HG03460 (cell line): ENCODE results near the gene MYOT.

Experiments
- ATAC-seq: cut with Tn5 transposase; IDR thresholded peaks from one replicate; pipeline ENCODE4 v1.9.1; 2021; ENCODE audit not compliant: unreplicated experiment

MYOT gene, protein sequence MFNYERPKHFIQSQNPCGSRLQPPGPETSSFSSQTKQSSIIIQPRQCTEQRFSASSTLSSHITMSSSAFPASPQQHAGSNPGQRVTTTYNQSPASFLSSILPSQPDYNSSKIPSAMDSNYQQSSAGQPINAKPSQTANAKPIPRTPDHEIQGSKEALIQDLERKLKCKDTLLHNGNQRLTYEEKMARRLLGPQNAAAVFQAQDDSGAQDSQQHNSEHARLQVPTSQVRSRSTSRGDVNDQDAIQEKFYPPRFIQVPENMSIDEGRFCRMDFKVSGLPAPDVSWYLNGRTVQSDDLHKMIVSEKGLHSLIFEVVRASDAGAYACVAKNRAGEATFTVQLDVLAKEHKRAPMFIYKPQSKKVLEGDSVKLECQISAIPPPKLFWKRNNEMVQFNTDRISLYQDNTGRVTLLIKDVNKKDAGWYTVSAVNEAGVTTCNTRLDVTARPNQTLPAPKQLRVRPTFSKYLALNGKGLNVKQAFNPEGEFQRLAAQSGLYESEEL

DNA sequence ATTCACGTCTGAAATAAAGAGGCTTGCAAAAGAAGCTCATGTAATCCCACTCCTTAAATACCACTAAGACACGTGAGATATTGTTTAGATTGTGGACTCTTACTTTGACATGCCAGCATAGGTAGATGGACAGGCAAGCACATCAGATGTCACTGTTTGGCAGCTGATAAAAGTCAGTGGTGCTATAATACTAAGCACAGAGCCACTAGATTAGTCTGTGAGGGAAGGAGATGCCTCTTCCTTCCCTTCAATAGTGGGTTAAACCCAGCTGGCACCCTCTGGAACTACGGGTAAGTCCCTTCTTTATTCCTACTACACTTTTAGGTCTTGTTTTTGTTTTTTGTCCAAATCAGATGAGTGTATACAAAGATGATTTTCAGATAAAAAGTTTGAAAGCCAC lies at the start of gene MYOT:
TSS of gene MYOT (plus strand) at position 197 of the 400 bp plus-strand sequence. CDS start 2,792 bp downstream, outside the sequence.
- no peak for ATAC-seq

DNA sequence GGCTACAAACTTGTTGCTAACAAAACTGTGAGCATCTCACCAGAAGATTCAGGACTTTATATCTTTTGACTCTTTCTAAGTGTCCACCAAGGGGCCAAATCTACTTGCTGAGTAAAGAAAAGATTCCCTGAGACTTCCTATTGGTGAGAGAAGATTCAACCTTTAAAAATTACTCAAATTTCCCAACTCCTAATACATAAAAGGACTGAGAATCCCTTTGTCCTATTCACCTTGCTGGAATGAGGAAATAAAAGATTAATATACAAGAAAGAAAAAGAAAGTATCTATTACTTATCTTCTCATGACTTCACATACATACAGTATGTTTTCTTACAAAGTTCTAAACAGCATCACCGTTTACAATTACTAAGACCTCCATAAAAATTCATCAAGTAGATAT lies 47.9 kb upstream of the MYOT start:
- no peak for ATAC-seq

DNA sequence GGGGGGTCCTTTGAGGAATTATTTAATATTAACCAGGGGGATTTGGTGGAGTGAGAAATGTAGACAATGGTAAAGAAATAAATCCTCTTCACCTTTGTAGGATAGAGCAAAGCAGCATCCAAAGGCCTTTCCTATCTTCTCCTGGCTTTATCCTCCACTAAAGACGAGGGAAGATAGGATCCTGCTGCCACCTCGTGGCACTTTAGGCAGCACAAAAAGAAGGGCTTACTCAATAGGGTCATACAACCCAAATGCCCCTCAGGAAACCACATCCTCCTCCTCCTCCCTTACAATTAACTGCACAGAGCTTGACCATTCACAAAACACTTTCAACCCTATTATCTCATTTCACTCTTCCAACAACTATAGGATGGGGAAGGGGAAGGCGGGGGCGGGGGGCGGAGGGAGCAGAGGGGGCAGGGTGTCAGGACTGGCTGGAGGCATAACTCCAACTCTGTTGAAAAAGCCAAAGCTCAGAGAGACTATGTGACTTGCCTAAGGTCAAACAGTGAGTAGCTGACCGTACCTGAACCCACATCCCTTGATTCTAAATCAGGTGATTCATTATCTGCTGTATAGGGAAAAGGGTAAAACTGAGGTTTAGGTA lies 45.4 kb upstream of the MYOT start:
- no peak for ATAC-seq

DNA sequence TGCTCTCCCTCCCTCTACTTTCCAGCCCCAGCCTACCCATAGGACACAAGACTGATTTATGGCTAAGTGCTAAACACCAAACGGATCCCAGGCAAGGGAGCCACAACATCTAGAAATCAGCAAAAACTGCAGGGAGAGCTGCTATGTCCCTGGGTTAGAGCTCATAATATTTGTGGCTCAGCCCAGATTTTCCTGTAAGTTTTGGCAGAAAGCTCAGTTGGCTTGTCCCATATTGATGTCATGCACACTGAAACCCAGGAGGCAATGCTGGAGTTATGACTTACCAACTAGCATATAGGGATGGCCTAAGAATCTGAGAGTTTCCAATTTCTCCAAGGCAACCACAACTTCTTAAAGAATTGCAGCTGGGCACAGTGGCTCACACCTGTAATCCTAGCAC lies 44.7 kb upstream of the MYOT start:
- ATAC-seq: no peak

DNA sequence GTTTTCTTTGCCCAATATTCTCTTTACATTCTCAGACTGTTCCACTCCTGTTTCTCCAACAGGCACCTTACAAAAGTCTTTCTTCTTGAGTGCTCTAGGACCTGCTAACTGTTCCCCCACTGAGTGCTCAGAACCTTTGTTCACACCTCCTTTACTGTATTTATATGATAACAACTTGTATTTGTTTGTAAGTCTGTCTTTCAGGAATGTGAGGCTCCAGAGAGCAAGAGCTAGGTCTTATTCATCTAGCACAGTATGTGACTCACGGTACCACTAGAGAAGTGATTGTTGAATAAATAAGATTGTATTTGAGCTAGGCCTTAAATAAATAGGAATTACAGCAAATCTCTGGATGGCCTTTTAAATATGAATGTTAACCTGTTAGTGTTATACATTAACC lies 42.5 kb upstream of the MYOT start:
- no peak for ATAC-seq

DNA sequence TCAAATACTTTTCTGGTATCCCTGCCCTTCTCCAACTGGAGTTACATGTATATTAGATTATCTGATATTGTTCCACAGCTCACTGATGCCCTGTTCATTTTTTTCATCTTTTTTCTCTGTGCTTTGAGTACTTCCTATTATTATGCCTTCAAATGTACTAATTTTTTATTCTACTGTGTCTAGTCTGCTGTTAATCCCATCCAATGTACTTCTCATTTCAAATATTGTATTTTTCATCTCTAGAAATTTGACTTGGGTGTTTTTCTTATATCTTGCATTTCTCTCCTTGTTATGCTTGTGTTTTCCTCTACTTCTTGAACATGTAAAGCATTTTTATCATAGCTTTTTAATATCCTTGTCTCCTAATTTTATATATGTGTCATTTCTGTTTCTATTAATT lies 41.6 kb upstream of the MYOT start:
- no peak for ATAC-seq

DNA sequence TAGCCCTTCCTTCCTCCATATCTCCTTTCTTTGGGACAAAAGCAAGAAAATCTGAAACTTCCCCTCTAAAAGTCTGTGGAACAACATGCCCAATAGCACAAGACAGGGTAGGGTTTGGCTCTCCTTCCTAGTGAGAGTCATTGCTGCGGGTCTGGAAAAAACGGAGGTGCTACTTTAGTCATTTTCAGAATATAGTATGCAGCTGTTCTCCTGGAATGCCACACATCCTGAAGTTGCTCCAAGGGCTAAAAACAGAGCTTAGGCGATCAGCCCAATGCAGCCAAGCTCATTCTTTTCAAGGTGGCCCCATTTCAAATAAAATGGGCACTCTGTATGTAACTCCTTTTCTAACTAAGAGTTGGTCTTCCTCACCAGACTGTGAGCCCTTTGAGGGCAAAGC lies 39.5 kb upstream of the MYOT start:
- ATAC-seq: no peak

DNA sequence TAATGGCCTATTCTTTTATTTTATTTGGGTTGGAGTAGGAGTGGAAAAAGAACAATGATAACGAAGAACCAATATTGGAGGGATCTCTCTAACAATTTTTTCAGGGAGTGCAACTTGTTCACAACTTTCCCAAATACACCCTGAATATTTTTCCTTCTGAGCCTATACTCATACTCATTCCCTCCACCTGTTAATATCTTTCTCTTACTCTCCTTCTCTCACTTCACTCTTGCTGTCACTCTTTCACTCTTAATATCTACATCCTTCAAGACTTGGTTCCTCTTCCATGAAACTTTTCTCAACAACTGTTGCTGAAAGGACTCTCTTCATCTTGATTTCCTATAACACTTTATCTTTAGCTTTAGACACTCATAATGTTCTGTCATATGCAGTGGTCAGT lies 39.0 kb upstream of the MYOT start:
- no peak for ATAC-seq

DNA sequence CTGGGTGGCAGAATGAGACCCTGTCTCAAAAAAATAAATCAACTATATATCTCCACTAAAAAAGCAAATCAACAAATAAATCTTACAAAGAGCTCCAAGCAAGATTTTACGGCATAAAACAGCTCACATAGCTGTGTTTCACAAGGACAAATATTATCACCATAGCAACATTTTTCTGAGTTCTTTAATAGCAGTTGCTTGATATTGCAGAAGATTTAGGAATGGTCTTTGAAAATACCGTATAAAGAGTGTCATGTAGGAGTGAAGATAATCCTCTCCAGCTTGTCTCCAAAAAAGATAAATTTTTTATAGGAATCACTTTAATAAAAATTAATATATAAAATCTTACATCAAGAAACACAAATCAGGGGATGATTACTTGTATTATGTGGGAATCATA lies 36.6 kb upstream of the MYOT start:
- no peak for ATAC-seq

DNA sequence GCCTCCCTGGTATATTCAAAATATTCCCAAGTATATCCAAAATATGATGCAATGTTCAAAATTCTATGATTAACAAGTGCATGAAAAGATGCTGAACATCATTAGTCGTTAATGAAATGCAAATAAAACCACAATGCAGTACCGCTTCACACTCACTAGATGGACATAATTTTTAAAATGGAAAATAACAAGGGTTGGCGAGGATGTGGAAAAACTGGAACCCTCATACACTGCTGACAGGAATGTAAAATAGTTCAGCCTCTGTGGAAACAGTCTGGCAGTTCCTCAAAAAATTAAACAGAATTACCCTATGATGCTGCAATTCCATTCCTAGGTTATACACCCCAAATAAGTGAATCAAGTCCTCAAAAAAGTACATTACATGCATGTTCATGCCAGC lies 36.1 kb upstream of the MYOT start:
- no peak for ATAC-seq

DNA sequence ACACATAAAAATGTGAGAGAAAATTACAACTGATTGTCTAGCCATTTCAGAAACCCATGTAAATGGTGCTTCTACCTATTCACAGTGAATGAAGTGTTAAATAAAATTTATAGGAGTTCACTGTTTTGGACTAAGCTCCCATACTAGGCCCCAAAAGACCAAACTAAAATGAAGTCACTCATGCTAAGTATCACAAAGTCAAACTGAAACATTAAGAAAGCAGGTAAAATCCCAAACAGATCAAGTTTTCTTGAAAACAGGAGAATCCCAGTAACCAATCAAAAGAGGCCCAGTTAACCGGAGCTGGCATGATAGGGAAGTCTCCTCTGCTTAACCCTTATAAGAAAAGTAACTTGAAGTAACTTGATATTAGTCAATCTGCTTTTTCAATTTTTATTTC lies 35.2 kb upstream of the MYOT start:
- ATAC-seq: no peak

DNA sequence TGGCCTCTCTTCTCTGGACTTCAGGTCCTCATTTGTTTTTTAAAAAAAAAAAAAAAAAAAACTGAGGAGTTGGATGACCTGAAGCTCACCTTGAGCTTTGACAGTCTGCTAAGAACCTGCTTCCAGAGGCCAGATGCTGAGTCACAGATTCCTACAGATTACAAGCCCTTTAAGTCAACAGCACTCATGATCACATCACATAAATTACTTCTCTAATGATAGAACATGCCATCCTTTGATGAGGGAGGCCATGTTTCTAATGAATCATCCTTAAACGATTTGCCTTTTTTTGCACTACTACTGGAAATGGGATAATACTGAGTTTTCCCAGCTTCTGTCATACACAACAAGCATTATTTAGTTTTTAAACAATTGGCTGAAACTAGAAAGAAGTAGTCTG lies 34.2 kb upstream of the MYOT start:
- no peak for ATAC-seq

DNA sequence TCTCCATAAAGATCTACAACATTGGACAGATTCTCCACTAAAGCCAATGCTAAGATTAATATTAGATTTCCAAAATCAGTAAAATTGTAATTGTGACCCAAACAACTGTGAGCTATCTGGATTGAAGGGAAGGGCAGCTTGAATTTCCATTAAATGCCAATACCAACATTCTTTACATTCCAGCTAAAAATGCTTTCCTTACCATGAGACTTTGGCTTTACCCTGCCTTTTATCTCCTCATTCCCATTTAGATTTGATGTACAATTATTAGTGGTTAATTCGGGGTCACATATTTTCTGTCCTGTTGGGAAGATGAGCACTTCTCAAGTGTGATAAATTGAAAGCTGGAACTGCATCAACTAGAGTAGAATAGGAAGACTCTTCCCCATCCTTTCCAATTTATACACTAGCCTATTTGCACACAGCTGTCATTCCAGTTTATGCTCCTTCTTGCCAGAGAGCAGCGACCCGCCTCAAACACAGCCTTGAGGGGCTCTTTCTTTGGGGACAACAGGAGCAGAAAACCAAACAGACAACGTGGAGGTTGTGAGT lies 33.1 kb upstream of the MYOT start:
- no peak for ATAC-seq

DNA sequence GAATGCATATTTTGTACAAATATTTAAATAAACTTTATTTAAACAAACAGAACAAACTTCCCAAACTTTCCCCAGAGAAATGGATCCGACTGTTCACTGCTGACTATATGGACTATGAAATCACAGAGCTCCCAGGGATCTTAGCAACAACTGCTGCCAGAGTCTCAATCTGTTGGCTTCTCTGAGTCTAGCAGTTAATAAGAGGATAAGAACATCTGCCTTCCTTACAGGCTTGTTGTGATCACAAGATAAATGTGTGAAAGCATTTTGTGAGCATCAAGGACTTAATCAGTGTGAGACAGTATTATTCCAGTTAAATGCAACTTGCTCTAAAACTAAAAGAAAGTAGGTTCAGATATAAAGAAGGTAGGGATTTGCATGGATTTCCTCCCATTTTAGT lies 31.4 kb upstream of the MYOT start:
- ATAC-seq: no peak

DNA sequence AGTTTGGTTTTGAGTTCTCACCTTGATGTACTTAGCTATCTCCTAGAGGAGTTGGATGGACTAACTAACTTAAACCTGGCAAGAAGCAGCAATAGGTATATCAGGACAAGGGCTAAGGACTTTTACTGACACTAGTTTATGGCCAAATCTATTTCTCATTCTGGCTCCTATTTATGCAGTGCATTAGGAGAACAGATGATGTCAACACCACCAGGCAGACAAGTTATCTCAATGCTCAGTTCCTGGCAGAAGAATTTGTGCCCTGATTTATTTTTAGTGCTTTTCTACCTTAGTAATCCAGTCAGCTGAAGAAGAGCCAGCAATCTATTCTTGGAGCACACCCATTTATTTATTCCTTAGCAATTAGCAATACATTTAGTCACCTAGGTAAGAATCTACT lies 30.7 kb upstream of the MYOT start:
- no peak for ATAC-seq

DNA sequence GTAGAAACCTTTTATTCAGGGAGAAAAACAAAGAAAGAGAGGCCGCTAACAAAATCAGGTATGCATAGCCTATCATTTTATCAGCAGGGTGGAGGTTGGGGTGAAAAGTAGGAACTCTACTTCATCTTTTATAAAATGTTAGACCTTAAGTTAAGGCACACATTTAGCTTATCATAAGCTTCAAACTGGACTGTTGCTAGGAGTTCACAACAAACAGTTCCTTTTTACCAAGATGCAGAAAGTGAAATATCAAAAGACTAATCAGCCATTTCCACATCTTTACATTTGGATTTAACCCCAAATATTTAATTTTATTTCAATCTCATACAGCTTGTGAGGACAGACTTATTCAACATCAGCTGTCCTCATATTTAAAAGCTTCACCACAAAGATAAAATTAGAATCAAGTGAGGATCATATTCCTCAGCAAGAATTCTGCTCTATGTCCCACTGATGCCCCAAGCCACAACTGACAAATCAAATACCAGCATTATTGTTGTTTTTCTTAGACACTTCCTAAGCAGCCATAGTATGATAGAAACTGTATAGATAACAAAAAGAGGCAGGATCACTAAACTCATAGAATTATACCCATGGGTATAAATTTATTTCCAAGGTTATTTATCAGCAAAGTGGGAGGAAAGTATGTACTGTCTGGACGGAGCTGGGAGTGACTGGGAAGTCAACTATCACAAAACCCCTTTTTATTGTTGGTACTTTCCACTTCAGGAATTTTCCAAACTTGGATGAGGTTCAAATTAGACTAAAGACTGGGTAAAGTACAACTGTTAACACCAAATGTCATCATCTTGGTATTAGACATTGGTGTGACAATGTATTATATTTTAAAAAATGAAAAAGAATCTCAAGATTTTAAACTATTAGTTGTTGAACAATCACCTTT lies 29.9 kb upstream of the MYOT start:
- no peak for ATAC-seq

DNA sequence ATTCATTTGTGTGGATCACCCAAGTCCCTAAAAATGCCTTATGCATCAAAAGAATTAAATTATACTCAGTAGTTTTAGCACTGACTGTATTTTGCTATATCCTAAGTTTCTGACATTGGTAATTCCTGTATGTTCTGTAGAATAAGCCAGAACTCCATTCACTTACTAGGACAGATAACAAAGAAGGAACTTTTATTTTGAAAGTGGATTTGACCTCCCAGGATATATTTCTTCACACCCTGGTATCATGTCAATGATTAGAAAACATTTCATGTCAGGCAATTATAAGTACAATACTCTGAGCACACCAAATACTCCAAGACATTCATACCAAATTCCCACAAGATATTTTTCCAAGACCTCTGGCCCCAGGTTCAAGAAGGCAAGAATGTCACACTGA lies 28.7 kb upstream of the MYOT start:
- no peak for ATAC-seq

DNA sequence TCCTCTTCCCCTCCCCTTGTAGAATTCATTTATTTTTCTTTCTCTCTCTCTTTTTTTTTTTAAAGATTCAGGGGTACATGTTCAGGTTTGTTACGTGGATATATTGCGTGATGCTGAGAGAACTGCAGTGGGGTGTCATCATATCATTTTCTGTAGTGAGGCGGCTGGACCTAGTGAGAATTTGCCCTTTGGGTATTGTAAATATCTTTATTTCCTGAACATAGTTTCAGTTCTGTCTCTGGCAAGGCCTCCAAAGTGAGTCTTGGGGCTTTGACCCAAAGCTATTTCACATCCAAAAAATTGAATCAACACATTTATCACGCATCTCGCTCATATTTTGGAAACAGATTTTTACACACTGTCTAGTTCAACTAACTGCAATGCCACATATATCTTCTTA lies 25.4 kb upstream of the MYOT start:
- no peak for ATAC-seq

DNA sequence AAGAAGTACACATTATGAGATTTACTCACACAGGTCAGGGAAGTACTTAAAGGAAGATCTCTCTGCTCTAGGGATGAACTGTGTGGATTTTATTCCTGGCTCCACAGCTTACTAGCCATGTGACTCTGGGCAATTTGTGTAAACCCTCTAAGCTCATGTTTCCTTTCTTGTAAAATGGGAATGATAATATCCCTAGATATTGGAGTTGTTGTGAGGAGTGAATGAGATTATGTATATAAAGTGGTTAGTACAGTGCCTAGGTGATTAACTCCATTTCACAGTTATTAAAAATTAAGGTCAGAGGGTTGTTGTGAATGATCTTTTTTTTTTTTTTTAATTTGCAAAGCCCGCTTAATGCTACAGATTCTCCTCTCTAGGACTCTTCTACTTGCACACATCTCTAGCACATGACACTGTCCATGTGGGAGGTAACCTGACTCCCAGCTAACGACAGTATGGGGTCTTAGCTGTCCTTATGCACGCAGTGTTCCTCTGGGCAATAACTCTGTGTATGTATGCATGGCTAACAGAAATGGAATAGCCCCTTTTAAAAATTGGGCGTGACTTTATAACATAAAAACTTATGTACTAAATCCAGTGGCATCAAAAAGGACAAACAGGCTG lies 23.9 kb upstream of the MYOT start:
- no peak for ATAC-seq

DNA sequence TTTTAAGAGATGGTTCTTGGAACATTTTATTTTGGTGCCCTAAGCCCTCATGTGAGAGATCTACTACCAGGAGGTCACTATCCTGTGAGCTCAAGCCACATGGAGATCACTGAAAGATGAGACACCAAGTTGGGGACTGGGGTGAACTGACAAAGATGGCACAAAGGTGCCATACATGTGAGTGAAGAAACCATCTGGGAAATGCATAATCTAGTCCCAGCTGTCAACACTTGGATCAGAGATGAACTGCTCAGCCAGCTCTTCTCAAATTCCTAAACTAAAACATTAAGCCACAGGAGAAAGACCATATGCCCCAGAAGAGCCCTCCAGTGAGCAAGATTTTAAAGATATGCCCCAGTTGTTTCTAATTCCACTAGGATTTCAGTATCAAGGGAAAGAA lies 22.2 kb upstream of the MYOT start:
- no peak for ATAC-seq

DNA sequence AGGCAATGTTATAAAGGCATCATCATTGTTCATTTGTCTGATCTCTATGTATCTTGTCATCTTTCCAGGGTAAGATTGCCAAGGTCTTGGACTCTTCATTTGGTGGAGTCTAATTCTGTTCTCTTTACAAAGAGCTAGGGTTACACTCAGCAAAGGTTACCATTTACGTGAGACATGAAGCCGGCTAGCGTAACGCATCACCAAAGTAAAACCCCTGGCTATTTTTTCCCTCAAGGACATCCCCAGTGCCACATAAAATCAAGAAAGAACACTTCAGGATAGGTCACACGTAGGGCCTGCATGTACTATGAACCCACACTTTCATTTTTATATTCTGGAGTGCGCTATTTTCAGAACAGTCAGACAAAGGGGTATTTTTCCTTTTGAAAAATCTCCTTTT lies 20.0 kb upstream of the MYOT start:
- ATAC-seq: no peak
